ENCODE measurements around the gene SCAMP1. TPM values are rescaled to one million over a fixed set of nuclear protein-coding genes. Genes with fewer than 3 reads are reported as not detected.
"Not testable (repeated sequence)": the region's sequence is repeated elsewhere in the genome, so short reads cannot be mapped to it uniquely, and the experiment has no call there.

The SCAMP1 gene
- total RNA-seq, 1 donor from 2014 or later: 13.5 TPM

DNA sequence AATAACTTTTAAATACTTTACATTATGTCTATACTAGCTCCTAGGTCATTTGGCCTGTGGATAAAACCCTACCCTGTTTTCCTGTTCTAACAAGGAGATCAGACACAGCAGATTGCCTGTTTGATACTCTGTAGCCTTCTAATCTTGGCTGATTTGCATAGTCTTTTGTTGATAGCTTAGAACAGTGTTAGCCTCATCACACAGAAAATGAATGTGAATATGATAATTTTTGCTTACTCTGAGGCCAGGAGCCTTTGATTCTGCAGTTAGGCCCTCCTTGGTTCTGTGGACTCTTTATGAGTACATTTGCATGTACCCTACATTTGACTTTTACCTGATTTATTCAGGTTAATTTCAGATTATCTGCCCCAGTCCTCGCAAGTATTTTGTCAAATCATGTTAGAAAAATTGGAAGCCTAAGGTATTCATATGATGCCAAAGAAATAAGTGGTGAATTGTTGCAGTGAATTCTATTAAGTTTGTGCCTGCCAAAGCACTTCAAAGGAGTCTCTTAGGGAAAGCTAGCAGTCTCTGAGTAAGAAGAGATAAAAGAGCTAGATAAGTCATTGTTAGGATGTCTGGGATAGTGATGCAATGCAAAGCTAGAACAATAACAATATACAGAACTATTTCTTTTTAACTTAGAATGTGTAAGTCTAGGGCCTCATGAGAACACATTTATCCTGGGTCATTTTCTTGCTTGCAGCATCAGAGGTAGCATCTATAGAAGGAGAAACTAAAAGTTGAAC lies 56.4 kb downstream of the SCAMP1 start:
- intact Hi-C loops (cut with micrococcal nuclease): no loop called here

DNA sequence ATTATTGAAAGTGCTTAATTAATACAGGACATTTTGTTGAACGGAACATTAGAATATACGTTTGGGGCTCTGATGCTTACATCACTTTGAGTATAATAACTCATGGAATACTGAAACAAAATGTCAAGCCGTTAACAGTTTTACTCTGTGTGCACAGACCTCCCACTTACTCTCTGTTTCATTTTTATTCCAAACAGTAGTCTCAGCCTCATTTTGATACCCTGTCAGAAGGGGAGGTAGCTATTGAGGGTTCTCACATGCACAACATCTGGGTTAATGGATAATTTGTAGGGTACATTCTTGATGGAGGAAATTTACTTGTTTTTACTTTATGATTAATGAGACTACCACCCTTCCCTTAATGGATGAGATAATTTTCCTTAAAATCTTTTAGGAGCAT lies 59.0 kb downstream of the SCAMP1 start:
- intact Hi-C loops (cut with micrococcal nuclease): no loop called here

DNA sequence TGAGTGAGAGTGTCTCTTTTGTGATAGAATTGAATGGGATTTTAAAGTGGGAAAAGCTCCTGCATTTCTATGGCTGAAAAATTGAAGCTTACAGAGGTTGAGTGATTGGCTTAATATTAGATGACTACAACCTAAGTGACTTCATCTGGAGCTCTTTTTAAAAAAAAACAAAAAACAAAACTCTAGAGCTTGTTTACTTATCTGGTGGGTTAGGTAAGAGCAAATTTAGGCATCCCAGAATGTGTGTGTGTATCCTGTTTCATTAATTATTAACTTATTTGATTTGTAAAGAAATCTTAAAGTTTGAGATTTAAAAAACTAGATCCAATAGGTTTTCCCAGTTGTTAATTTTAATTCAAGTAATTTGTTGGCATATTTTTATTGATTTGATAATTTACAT lies 60.1 kb downstream of the SCAMP1 start:
- intact Hi-C loops (cut with micrococcal nuclease): no loop called here

DNA sequence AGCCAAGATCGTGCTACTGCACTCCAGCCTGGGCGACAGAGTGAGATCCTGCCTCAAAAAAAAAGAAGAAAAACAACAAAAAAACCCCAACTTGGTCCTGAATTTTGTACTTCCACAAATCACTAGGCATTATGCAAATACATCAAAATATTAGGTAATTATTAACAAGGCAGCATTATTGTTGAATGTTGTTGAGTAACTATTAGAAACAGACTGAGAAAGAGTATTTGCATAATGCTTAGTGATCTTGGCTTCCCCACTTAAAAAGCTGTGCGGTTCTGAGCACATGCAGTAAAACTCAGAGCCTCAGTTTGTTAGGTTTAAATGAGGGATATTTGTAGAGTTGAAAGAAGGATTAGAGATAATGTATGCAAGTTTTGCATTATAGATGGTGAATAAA lies 64.2 kb downstream of the SCAMP1 start:
- intact Hi-C loops (cut with micrococcal nuclease): no loop called here

DNA sequence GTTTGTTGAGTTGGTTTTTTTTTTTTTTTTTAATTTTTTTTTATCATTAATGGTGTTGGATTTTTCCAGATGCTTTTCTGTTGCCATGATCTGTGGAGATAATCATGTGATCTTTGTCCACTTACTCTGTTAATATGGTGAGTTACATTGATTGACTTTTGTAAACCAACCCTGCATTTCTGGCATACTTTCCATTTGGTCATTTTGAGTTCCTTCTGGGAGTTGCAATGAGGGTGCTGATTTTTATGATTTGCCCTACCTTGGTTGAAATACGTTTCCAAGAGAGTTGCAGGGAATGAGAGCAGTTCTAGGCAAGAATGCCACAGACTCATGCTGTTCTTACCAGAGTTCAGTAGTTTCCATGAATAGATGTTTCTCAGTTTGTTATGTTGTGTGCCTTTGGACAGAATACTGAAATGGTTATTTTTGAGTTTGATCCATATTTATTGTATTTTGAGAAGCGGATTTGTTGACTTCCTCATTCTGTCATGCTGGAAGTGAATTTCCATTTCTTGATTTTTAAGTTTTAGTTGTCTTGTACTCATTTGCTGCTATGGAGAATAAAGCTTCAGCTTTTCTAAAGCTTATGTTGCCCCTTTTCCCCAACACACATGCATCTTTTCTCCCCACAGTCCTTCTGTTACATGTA lies 69.0 kb downstream of the SCAMP1 start:
- intact Hi-C loops (cut with micrococcal nuclease): no loop called here

DNA sequence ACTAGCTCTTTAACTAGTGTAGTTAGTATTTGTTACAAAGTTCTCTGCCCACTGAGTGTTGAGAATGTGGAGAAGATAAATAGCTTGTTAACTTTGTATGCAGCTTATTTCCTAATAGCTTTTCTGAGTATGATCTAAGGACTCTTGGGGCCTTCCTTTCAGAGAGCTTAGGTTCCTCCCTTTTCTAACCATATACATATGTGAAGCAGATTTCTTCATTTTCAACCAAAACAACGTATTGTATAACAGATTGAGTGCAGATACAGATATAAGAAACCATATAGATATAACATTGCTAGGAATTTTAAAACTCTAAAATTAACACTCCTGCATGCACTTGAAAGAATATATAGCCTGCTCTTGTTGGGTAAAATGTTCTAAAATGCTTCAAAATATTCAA lies 70.4 kb downstream of the SCAMP1 start:
- intact Hi-C loops (cut with micrococcal nuclease): no loop called here

DNA sequence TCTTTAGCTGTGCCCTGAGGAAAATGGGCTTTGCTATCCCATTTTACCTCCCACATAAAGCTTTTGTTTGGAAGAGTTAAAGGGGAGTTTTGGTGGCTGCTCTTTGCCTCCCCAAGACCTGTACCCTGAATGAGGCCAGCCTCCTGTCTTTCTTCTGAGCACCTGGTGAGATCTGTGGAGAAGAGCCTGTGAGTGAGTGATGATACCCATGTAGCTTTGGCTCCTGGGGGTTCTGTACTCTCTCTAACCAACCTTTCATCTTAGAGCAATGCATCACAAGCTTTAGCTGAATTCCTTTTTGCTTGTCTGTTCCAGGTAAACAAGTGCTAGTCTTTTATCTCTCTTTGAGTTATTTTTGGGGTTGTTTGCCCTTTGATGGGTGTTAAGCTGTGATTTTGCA lies 73.6 kb downstream of the SCAMP1 start:
- intact Hi-C loops (cut with micrococcal nuclease): no loop called here

DNA sequence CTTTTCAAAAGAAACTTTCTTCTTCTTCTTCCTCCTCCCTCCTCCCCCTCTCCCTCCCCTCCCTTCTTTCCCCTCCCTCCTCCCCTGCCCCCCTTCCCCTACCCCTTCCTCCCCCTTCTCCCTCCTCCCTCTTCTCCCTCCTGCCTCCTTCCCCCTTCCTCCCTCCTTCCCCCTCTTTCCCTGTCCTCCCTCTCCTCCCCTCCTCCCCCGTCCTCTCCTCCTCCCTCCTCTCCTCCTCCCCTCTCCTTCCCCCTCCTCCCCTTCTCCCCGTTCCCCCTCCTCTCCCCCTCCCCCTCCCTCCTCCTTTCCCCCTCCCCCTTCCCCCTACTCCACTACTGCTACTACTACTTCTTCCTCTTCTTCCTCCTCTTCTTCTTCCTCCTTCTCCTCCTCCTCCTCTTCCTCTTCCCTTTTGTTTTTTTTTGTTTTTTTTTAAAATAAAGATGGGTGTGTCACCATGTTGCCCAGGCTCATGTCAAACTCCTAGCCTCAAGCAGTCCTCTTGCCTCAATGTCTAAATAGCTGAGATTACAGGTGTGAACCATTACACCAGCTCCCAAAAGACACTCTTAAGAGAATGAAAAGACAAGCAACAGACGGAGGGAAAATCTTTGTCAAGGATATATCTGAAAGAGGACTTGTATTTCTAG lies 87.5 kb downstream of the SCAMP1 start:
- intact Hi-C loops (cut with micrococcal nuclease): no loop called here

DNA sequence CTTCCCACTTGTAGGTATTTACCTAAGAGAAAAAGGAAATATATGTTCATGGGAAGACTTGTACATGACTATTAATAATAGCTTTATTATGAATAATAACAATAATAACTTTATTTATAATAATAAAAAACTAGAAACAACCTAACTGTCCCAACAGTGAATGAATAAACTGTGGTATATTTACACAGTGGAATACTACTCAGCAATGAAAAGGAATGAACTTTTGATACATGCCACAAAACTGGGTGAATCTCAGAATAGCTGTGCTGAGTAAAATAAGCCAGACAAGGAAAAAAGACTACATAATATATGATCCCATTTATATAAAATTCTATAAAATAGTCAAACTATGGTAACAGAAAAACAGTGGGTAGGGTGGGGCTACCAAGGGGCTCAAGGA lies 88.7 kb downstream of the SCAMP1 start:
- intact Hi-C loops (cut with micrococcal nuclease): no loop called here

DNA sequence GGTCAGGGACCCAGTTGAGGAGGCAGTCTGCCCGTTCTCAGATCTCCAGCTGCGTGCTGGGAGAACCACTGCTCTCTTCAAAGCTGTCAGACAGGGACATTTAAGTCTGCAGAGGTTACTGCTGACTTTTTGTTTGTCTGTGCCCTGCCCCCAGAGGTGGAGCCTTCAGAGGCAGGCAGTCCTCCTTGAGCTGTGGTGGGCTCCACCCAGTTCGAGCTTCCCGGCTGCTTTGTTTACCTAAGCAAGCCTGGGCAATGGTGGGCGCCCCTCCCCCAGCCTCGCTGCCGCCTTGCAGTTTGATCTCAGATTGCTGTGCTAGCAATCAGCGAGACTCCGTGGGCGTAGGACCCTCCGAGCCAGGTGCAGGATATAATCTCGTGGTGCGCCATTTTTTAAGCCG lies 97.1 kb downstream of the SCAMP1 start:
- intact Hi-C loops (cut with micrococcal nuclease): not testable (repeated sequence)

DNA sequence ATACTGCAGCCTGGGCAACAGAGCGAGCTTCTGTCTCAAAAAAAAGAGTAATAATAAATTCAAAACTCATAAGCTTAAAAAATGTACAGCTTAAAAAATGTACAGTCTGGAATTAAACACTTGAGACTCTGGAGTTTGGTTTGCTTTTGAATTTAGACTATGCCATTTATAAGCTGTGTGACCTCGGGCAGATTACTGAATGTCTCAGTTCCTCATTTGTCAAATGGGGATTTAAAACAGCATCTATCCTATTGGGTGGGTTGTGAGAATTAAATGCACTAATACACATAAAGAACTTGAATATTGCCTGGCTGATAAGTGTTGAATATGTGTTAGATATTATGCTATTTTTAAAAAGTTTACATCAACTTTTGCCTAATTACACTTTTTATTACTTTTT lies 98.4 kb downstream of the SCAMP1 start:
- intact Hi-C loops (cut with micrococcal nuclease): no loop called here

DNA sequence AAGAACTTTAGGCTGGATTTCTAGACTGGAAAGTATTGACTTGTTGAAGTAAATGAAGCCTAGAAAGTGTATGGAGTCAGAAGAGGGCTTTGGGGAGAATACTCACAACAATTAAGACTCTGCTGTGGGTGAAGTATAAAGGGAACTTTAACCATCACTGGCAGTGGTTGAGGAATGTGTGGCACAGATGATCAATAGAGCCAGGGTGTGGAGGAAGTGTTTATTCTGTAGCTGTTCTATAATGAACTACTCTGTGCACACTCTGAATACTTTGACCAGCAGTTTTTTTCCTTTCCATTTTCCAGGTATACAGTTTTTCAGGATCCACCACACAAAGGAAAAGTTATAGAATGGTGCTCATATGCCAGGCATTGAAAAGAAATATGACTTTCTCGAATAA lies 106.7 kb downstream of the SCAMP1 start:
- intact Hi-C loops (cut with micrococcal nuclease): loop anchor here (2.0 to 5.0 kb wide), 2 partner anchors 498 to 665 kb away; no protein-coding TSS in a partner anchor

DNA sequence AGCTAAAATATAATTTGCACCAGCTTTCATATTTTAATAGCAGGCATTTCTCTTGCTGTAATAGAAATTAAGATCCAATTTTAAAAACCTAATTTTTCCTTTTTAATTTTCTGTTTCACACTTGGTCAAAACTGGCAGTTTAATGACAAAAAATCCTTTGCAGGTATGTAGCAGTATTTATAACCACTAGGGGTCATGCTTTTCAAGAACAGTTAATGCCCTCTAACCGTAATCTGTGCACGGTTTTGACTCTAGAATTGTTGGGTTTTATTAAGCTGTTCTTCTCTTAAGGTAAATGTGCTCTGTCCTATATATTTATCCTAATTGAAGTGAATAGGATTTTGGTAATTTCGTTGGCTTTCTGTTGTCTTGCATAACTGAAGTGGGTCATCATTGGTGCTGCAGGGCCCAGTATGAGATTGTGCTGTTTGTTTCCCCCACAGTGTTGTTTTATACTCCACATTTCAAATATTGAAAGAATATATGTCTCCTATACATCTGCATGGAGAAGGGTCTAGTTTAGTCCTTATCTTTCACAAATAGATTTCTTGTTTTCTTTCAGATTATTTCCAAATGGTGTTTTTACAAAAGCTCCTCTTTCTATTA lies 107.4 kb downstream of the SCAMP1 start:
- intact Hi-C loops (cut with micrococcal nuclease): loop anchor here (1.0 to 5.0 kb wide), 3 partner anchors 65 to 664 kb away; no protein-coding TSS in a partner anchor

DNA sequence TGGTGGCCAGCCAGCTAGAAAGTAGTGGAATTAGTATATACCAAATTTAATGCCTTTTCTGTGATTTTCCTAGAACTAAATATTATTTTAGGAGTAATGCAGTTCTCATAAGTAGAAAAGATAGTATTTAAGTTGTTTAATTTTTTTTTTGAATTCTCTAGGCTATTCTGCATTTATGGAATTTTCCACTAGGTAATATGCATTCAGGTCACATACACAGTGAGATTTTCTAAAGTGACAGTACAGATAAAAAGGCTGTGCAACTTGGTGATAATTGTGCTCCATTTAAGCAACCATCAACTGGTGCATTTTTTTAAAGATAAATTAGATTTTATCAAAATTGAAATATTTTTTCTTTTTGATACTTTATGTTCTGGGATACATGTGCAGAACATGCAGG lies 111.5 kb downstream of the SCAMP1 start:
- intact Hi-C loops (cut with micrococcal nuclease): no loop called here

DNA sequence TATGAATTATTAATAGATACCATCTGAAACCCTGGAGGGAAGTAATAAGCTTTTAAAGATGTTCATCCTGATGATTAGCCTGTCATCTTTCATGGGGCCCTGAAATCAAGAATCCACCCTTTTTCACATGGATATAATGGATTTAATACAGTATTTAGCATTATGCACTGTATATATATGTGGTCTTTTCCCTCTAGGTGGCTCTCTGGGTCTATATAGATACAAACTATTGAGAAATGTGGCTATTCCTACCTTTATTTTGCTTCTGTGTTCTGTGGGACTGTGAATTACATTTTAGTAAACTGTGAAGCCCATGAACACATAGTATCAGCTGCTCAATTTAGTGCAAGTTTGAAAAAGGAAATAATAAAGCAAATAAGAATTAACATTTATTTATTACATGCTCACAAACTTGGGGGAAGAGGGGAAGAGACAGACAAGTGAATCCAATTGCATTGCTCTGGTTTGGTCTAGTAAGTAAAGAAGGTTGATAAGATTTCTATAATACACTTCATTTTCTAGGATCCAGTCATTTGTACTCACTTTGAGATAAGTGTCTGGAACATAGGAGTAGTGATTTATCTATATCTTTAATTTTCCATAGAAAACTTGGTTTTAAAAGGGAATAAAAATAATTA lies 112.2 kb downstream of the SCAMP1 start:
- intact Hi-C loops (cut with micrococcal nuclease): no loop called here

DNA sequence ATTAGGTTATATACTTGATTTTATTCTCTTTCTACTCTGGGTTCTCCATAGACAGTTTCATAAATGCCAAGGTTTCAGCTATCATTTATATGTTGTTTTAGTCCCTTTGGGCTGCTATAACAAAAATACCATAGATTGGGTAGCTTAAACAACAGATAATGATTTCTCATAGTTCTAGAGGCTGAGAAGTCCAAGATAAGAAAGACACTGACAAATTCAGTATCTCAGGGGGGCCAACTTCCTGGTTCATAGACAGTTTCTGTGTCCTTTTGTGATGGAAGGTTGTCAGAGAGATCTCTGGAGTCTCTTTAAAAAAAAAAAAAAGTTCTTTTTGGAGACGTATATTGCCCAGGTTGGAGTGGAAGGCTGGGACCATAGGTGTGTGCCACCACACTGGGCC lies 113.3 kb downstream of the SCAMP1 start:
- intact Hi-C loops (cut with micrococcal nuclease): no loop called here

DNA sequence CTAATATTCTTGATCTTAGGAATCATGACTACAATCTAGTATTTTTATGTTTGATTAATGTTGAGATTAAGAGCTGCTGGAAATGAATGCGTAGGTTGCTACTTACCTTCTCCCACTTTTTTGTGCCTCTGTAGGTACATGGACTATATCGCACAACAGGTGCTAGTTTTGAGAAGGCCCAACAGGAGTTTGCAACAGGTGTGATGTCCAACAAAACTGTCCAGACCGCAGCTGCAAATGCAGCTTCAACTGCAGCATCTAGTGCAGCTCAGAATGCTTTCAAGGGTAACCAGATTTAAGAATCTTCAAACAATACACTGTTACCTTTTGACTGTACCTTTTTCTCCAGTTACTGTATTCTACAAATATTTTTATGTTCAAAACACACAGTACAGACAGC lies 115.0 kb downstream of the SCAMP1 start:
- intact Hi-C loops (cut with micrococcal nuclease): no loop called here

DNA sequence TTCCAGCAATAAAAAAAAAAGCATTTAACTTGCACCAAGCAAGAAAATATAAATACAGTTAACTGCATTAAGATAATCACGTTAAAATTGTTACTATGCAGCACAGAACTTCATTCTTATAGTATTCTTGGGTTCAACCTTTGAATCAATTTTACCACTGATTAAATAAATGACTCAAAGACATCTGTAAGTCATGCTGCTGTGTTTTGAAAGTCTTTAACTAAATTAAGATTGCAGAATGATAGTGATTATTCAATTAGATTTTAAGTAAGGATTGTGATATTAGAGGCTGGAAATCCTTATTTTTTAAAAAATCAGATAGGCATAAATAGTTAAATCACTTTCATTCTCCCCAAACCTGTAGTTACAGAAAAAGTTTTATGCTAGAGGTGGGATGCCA lies 116.4 kb downstream of the SCAMP1 start:
- intact Hi-C loops (cut with micrococcal nuclease): no loop called here

DNA sequence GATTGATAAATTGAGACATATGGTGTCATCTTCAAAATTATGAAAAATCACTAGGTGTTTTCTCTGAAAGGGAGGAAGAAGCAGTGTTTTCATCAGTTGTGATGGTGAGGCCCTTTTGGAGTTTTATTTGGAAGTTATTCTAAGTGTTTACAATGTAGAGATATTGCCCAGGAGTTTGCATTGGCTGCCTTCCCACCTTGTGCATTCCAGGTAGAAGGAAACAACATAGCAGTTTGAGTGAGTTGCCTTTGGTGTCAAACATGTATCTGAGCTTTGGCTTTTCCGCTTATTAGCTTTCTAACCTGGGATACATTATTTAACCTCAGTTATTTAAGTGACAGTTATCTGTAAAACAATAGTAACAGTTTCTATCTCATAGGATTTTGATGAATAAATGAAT lies 122.5 kb downstream of the SCAMP1 start:
- intact Hi-C loops (cut with micrococcal nuclease): no loop called here

DNA sequence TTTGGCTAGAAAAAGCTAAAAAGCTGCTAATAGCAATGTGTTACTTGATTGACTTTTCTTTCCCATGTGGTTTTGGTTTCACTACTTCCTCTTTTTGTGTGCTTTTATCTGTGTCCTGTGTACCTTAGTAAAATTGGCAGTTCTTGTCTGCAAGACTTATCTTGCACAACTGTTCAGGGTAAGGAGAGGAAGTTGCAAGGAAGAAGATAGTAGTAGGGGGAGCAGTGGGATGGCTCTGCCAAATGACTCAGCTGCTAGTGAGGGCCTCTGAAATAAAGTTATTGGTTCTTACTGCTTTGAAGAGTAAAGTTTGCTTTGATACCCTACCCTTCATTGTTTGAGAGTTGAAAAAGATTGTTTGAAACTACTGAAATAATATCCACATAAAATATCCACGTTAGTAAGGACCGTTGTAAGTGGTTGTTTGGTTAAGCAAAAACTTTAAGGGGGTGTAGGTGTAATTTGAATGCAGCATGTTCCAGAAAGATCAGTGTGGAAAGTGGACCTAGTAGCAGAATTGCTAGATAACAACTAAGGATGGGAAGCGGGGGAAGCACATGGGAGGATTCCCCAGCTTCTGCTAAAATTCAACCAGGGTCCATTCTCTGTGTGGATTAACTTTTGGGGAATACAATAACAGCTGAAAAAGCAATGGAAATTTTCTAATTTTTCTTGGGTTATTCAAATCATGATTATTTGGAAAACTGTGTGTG lies 123.5 kb downstream of the SCAMP1 start:
- intact Hi-C loops (cut with micrococcal nuclease): no loop called here

DNA sequence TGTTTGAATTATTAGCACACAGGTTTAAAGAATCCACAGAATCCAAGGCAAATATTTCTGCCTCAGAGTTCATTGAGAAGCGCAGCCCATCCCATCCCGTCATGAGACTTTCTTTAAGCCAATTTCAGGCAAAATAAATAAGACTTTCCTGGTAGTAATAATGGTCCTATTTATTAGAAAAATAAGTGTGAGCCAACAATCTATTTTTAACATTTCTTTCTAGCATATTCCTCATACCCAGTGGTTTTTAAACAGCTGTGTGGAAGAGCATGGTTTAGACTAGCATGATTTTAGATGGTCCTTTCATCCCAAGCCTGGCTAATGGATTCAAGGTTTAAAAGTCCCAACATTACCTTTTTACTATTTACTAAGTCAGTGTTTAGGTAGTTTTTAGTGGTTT lies 125.8 kb downstream of the SCAMP1 start:
- intact Hi-C loops (cut with micrococcal nuclease): no loop called here
